HG02870 (cell line): ENCODE data around the gene BID.
"Not testable (repeated sequence)": the region's sequence is repeated elsewhere in the genome, so short reads cannot be mapped to it uniquely, and the experiment has no call there.

Source experiments
- ATAC-seq: cut with Tn5 transposase; IDR thresholded peaks from one replicate; pipeline ENCODE4 v1.9.1; 2021; ENCODE audit warnings: mild to moderate bottlenecking, moderate library complexity; ENCODE audit not compliant: unreplicated experiment

The BID gene

GRCh38 chr22:17705951-17706900 is 68.0 kb downstream of the BID start:
- peak; percentile 75 for ATAC-seq

GRCh38 chr22:17705546-17705945 is 68.7 kb downstream of the BID start:
- ATAC-seq, result no peak

GRCh38 chr22:17703811-17704210 is 70.5 kb downstream of the BID start:
- no peak for ATAC-seq

- no peak for ATAC-seq
These were observed 73.5 kb downstream of the BID start for GRCh38 chr22:17700778-17701177.

GRCh38 chr22:17699696-17700340 is 74.5 kb downstream of the BID start:
- ATAC-seq, result no peak

- ATAC-seq, result no peak
These were observed 75.3 kb downstream of the BID start for GRCh38 chr22:17698948-17699347.

GRCh38 chr22:17698276-17698675 is 76.0 kb downstream of the BID start:
- ATAC-seq, result not testable (repeated sequence)

- ATAC-seq, result not testable (repeated sequence)
These were observed 77.1 kb downstream of the BID start for GRCh38 chr22:17697196-17697595.

- ATAC-seq, result no peak
These were observed 78.3 kb downstream of the BID start for GRCh38 chr22:17695986-17696385.

- no peak for ATAC-seq
These were observed 79.5 kb downstream of the BID start for GRCh38 chr22:17694752-17695151.

- ATAC-seq, result no peak
These were observed 80.1 kb downstream of the BID start for GRCh38 chr22:17694193-17694592.

- no peak for ATAC-seq
These were observed 81.4 kb downstream of the BID start for GRCh38 chr22:17692841-17693240.

GRCh38 chr22:17684245-17684644 is 90.0 kb downstream of the BID start:
- no peak for ATAC-seq
